Liver (tissue), 9 donors: ENCODE data around the gene DCST2. TPM values are rescaled to one million over a fixed set of nuclear protein-coding genes. Genes with fewer than 3 reads are reported as not detected.
A peak's percentile ranks its signal among the peaks of the same experiment; 100 is the strongest.

Experiments
- DNase-seq: peaks from one replicate; pipeline ENCODE4 v3.0.0-alpha.2; 2017; ENCODE audit warnings: low spot score
- H3K27ac ChIP-seq, 2 donors: one replicate each; pipeline ENCODE4 v1.7.0; 2013; ENCODE audit warnings: inconsistent platforms in 2 of 2, low read length in 2 of 2, control low read depth in 1 of 2, low read depth in 1 of 2, mild to moderate bottlenecking in 1 of 2
- H3K27me3 ChIP-seq, 4 donors: one replicate each; pipeline versions ENCODE4 v1.6.1 to v1.7.0; 2013; ENCODE audit warnings: low read length in 3 of 4, inconsistent platforms in 1 of 4, mild to moderate bottlenecking in 1 of 4, moderate library complexity in 1 of 4; ENCODE audit not compliant: control insufficient read depth in 4 of 4, insufficient read depth in 4 of 4
- H3K36me3 ChIP-seq, 4 donors: one replicate each; pipeline versions ENCODE4 v1.6.1 to v1.7.0; 2013; ENCODE audit warnings: low read length in 3 of 4, mild to moderate bottlenecking in 3 of 4, low read depth in 1 of 4, moderate library complexity in 1 of 4; ENCODE audit not compliant: control insufficient read depth in 4 of 4, insufficient read depth in 3 of 4
- H3K4me1 ChIP-seq, 4 donors: one replicate each; pipeline versions ENCODE4 v1.6.1 to v1.7.0; 2013; ENCODE audit warnings: low read length in 3 of 4, mild to moderate bottlenecking in 3 of 4, moderate library complexity in 1 of 4; ENCODE audit not compliant: control insufficient read depth in 4 of 4, insufficient read depth in 4 of 4
- H3K4me3 ChIP-seq, 3 donors: one replicate each; pipeline versions ENCODE4 v1.6.1 to v1.7.0; 2013; ENCODE audit warnings: low read length in 3 of 3, control low read depth in 1 of 3, low read depth in 1 of 3, mild to moderate bottlenecking in 1 of 3
- H3K9ac ChIP-seq, 2 donors: one replicate each; pipeline ENCODE4 v1.7.0; 2013; ENCODE audit warnings: low read length in 2 of 2, mild to moderate bottlenecking in 2 of 2, moderate library complexity in 2 of 2, control low read depth in 1 of 2, low read depth in 1 of 2
- H3K9me3 ChIP-seq, 4 donors: one replicate each; pipeline versions ENCODE4 v1.6.1 to v1.7.0; 2013; ENCODE audit warnings: low read length in 3 of 4; ENCODE audit not compliant: control insufficient read depth in 4 of 4
- EGR1 ChIP-seq, 2 donors: IDR thresholded peaks; 2 replicates each; pipeline ENCODE4 v1.6.1; 2016 to 2018; ENCODE audit warnings: antibody characterized with exemption in 2 of 2, low read depth in 2 of 2
- FOXA2 ChIP-seq: IDR thresholded peaks from 2 replicates; pipeline ENCODE4 v1.6.1; 2016; ENCODE audit warnings: antibody characterized with exemption
- GABPA ChIP-seq, 2 donors: IDR thresholded peaks in 1 of 2; conservative IDR thresholded peaks in 1 of 2; 2 replicates each; pipeline ENCODE4 v1.6.1; 2016; ENCODE audit warnings: antibody characterized with exemption in 2 of 2, mild to moderate bottlenecking in 1 of 2, moderate library complexity in 1 of 2
- HNF4A ChIP-seq, 2 donors: conservative IDR thresholded peaks; 2 replicates each; pipeline ENCODE4 v1.6.1; 2016; ENCODE audit warnings: antibody characterized with exemption in 2 of 2, mild to moderate bottlenecking in 2 of 2
- NR2F2 ChIP-seq: IDR thresholded peaks from 2 replicates; pipeline ENCODE4 v1.6.1; 2016; ENCODE audit warnings: antibody characterized with exemption
- RXRA ChIP-seq, 2 donors: IDR thresholded peaks; 2 replicates each; pipeline ENCODE4 v1.6.1; 2017 to 2018; ENCODE audit warnings: antibody characterized with exemption in 2 of 2, mild to moderate bottlenecking in 1 of 2
- SP1 ChIP-seq: IDR thresholded peaks from 2 replicates; pipeline ENCODE4 v1.6.1; 2018; ENCODE audit warnings: antibody characterized with exemption, mild to moderate bottlenecking
- TAF1 ChIP-seq: conservative IDR thresholded peaks from 2 replicates; pipeline ENCODE4 v1.6.1; 2016; ENCODE audit warnings: antibody characterized with exemption, mild to moderate bottlenecking
- YY1 ChIP-seq: IDR thresholded peaks from 2 replicates; pipeline ENCODE4 v1.6.1; 2016; ENCODE audit warnings: antibody characterized with exemption, mild to moderate bottlenecking
- WGBS: extraction: QIAGEN DNeasy Blood & Tissue Kit; methylation state at CpG from one replicate; pipeline ENCODE4 v1.1.7; 2013; 5-methylcytosine and 5-hydroxymethylcytosine counted together
- polyA plus RNA-seq, 2 donors: library from polyadenylated mRNA; stranded (reverse) in 1 of 2; unstranded in 1 of 2; fragments of 200-250 nt in 1 of 2; fragments of >200 nt in 1 of 2; fragmentation: Nextera tagmentation in 1 of 2; extraction: Ambion mirVana in 1 of 2; gene quantifications; one replicate each; pipeline versions ENCODE4 v1.2.1 to v1.2.3, GENCODE V29; 2013 to 2015
- total RNA-seq, 2 donors: library from RNA; depleted of rRNA; stranded (reverse); fragments of >200 nt; gene quantifications; one replicate each; pipeline ENCODE4 v1.2.3, GENCODE V29; 2014
- TF ChIP-seq, protein P1 (sequence below): IDR thresholded peaks from 2 replicates; pipeline ENCODE4 v1.6.1; 2016; ENCODE audit warnings: antibody characterized with exemption
- TF ChIP-seq, protein P2 (sequence below): fragments of 150-350 bp; IDR thresholded peaks from 2 replicates; pipeline ENCODE4 v1.5.1; 2017; ENCODE audit warnings: improper control_type of control experiment, low read depth, low read length; ENCODE audit not compliant: missing input control
- TF ChIP-seq, protein P3 (sequence below): IDR thresholded peaks from 2 replicates; pipeline ENCODE4 v1.6.1; 2016; ENCODE audit warnings: antibody characterized with exemption, mild to moderate bottlenecking
- donor health status: healthy.
- donor health status: healthy.
- donor health status: healthy.
- donor health status: healthy.
- donor health status: healthy.

DCST2 gene
- total and polyA plus RNA-seq, 4 donors = 0.25 to 0.53 (median 0.27) TPM; not detected in 1

DNA sequence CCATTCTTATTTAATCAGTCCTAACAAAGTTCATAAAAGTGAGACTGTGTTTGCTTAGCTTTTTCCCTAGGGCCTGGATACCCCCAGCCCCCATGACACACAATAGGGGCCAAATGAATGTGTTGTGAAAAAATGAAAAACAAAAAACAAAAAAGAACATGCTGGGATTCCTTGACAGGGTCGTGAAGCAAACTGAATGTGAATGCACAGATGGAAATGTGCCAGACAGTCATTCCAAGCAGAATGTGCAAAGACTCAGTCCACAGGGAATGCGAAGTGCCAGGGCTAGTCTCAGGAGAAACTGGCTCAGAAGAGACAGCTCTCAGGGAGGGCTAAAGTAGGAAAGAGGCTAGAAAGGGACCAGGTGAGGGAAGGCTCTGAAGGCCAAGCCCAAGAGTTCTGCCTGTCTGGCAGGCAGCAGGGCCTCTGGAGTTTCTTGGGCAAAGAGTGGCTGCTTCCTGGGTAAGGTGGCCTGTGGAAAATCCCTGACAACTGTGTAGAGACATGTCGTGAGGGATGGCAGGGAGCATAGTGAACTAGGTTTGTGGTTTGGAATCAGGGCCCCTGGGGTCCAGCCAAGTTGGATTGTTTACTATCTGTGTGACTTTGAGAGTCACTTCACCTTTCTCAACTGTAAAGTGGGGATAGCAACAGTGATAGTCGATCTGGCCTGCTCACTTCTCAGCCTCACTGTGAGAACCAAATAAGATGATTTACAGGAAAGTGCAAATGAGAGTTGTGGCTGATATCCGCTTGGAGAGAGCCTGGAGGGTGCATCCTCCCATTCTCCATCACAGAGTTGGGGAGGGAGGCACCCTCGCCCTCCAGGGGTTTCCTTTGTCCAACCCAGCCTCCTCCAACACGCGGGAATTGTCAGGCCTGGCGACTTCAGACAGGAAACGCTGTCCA lies 16.3 kb upstream of the DCST2 start:
- H3K27ac ChIP-seq = peak overlapping the region; percentile 70 to 91
- H3K9me3 ChIP-seq = no peaks in the 10 kb centered on the region
- 18% methylated on average over 10 of the region's 10 CpGs for WGBS
- H3K36me3 ChIP-seq = no peaks in the 10 kb centered on the region
- H3K4me1 ChIP-seq = peaks cover 9 to 57% (median 32%) of the 10 kb centered on the region in 4 donors
- TF ChIP-seq YY1 = no peak
- no peak for TF ChIP-seq RXRA (IDR thresholded peaks at IDR 0.05)
- TF ChIP-seq EGR1 (IDR thresholded peaks at IDR 0.05; ENCODE audit: low read depth in 2 of 2) = no peak
- TF ChIP-seq NR2F2 = no peak
- TF ChIP-seq GABPA (IDR thresholded peaks at IDR 0.05 in 1 of 2, conservative IDR thresholded peaks at IDR 0.05 in 1 of 2) = no peak
- TF ChIP-seq, protein P1, sequence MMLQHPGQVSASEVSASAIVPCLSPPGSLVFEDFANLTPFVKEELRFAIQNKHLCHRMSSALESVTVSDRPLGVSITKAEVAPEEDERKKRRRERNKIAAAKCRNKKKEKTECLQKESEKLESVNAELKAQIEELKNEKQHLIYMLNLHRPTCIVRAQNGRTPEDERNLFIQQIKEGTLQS = no peak
- TF ChIP-seq, protein P2, sequence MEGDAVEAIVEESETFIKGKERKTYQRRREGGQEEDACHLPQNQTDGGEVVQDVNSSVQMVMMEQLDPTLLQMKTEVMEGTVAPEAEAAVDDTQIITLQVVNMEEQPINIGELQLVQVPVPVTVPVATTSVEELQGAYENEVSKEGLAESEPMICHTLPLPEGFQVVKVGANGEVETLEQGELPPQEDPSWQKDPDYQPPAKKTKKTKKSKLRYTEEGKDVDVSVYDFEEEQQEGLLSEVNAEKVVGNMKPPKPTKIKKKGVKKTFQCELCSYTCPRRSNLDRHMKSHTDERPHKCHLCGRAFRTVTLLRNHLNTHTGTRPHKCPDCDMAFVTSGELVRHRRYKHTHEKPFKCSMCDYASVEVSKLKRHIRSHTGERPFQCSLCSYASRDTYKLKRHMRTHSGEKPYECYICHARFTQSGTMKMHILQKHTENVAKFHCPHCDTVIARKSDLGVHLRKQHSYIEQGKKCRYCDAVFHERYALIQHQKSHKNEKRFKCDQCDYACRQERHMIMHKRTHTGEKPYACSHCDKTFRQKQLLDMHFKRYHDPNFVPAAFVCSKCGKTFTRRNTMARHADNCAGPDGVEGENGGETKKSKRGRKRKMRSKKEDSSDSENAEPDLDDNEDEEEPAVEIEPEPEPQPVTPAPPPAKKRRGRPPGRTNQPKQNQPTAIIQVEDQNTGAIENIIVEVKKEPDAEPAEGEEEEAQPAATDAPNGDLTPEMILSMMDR = no peak
- no peak for TF ChIP-seq SP1
- DNase-seq = no peak
- H3K9ac ChIP-seq = peak overlapping the region; percentile 6 to 35
- peak overlapping the region in 2 of 3 donors; percentile 4 to 75 for H3K4me3 ChIP-seq
- H3K27me3 ChIP-seq = no peaks in the 10 kb centered on the region

DNA sequence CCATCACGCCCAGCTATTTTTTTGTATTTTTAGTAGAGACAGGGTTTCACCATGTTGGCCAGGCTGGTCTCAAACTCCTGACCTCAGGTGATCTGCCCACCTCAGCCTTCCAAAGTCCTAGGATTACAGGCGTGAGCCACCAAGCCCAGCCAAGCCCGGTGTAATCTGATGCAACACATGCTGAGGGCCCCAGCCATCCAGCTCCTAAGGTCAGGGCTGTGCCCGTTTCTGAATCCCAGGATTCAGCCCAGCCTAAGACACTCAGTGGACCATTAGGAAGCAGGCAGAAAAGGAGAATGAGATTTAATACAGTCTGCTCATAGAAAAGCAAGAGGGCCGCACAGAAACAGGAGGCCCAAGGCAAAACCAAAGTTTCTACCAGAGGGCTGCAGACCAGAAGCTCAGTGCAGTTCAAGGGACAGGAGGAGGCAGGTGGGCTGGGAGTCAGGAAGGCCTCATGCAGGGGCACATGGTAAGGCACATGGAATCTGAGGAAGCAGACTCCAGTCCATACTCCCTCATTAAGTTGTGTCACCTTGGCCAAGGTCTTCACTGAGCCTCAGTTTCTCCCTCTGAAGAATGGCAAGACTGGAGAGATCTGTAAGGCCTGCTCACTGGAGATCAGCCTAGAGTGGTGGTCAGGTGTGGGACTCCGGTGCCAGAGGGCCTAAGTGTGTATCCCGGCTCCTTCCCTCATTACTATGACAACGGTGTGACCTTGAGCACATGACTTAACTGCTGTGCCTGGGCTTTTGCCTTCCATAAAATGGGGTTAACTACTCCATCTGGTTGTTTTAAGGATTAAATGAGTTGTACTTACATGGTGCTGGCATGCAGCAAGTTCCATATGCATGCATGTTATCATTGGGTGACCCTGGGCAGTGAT lies 15.1 kb upstream of the DCST2 start:
- Histone ChIP-seq H3K9ac (no peak overlapping the region), H3K27me3 (no peaks in the 10 kb centered on the region), H3K27ac (no peak overlapping the region), H3K9me3 (no peaks in the 10 kb centered on the region), H3K4me1 (peaks cover 14 to 69% (median 44%) of the 10 kb centered on the region in 4 donors), H3K36me3 (no peaks in the 10 kb centered on the region), H3K4me3 (no peak overlapping the region)
- peak; percentile 31 to 61 for TF ChIP-seq RXRA (IDR thresholded peaks at IDR 0.05)
- TF ChIP-seq YY1 = no peak
- TF ChIP-seq, protein P3, sequence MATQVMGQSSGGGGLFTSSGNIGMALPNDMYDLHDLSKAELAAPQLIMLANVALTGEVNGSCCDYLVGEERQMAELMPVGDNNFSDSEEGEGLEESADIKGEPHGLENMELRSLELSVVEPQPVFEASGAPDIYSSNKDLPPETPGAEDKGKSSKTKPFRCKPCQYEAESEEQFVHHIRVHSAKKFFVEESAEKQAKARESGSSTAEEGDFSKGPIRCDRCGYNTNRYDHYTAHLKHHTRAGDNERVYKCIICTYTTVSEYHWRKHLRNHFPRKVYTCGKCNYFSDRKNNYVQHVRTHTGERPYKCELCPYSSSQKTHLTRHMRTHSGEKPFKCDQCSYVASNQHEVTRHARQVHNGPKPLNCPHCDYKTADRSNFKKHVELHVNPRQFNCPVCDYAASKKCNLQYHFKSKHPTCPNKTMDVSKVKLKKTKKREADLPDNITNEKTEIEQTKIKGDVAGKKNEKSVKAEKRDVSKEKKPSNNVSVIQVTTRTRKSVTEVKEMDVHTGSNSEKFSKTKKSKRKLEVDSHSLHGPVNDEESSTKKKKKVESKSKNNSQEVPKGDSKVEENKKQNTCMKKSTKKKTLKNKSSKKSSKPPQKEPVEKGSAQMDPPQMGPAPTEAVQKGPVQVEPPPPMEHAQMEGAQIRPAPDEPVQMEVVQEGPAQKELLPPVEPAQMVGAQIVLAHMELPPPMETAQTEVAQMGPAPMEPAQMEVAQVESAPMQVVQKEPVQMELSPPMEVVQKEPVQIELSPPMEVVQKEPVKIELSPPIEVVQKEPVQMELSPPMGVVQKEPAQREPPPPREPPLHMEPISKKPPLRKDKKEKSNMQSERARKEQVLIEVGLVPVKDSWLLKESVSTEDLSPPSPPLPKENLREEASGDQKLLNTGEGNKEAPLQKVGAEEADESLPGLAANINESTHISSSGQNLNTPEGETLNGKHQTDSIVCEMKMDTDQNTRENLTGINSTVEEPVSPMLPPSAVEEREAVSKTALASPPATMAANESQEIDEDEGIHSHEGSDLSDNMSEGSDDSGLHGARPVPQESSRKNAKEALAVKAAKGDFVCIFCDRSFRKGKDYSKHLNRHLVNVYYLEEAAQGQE = no peak
- peak; percentile 44 to 70 for TF ChIP-seq HNF4A (conservative IDR thresholded peaks at IDR 0.05)
- TF ChIP-seq SP1 = peak; percentile 39
- TF ChIP-seq FOXA2 = no peak
- no peak for TF ChIP-seq TAF1
- WGBS = 67% methylated on average over 8 of the region's 8 CpGs
- no peak for DNase-seq
